ENCODE results near the gene ATM.

Gene ATM

DNA sequence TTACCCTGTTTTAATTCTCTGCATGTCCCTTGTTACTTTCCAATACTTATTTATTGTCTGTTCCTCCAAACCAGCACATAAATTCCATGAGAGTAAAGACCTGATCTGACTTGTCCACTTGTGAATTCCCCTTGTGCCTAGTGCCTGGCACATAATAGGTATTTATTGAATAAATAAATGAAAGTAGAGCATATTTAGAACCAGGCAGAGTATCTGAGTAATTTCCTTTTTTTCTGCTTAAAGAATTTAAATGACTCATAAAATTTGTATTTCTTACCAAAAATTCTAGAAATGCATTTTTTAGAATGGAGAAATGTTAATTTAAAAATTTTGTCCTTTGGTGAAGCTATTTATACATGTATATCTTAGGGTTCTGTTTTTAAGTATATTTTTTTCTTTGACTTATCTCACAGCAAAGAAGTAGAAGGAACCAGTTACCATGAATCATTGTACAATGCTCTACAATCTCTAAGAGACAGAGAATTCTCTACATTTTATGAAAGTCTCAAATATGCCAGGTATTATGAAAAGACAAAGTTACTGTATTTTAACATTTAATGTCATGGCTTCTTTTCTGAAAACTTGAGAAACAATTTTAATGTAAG lies 96.8 kb downstream of the ATM start:
- no peaks in the 10 kb centered on the region for H4K20me1 ChIP-seq (ENCODE audit: control insufficient read depth, insufficient read depth, low read depth, low read length)
- H3K27me3 ChIP-seq (ENCODE audit: control insufficient read depth, low read length): no peaks in the 10 kb centered on the region
- no peak overlapping the region for H3K4me3 ChIP-seq (ENCODE audit: low read length)
- H3K27ac ChIP-seq (ENCODE audit: low read depth, low read length): no peak overlapping the region
- H3K4me2 ChIP-seq (ENCODE audit: low read length): no peak overlapping the region
- H3K9me2 ChIP-seq (replicated peaks; ENCODE audit: control insufficient read depth, low read length): no peaks in the 10 kb centered on the region
- TF ChIP-seq, protein P1, sequence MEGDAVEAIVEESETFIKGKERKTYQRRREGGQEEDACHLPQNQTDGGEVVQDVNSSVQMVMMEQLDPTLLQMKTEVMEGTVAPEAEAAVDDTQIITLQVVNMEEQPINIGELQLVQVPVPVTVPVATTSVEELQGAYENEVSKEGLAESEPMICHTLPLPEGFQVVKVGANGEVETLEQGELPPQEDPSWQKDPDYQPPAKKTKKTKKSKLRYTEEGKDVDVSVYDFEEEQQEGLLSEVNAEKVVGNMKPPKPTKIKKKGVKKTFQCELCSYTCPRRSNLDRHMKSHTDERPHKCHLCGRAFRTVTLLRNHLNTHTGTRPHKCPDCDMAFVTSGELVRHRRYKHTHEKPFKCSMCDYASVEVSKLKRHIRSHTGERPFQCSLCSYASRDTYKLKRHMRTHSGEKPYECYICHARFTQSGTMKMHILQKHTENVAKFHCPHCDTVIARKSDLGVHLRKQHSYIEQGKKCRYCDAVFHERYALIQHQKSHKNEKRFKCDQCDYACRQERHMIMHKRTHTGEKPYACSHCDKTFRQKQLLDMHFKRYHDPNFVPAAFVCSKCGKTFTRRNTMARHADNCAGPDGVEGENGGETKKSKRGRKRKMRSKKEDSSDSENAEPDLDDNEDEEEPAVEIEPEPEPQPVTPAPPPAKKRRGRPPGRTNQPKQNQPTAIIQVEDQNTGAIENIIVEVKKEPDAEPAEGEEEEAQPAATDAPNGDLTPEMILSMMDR (IDR thresholded peaks at IDR 0.05; ENCODE audit: low read depth, low read length, poor library complexity, severe bottlenecking): no peak
- TF ChIP-seq EZH2phosphoT487 (IDR thresholded peaks at IDR 0.05; ENCODE audit: borderline replicate concordance, low read length): no peak
- 0 out of 2 replicates have a peak, but pooled peaks cover 2% of the 10 kb centered on the region for H3F3A ChIP-seq (ENCODE audit: control insufficient read depth, insufficient read depth)
- no peaks in the 10 kb centered on the region for H3K79me2 ChIP-seq (ENCODE audit: control insufficient read depth, low read length)
- H3K4me1 ChIP-seq (ENCODE audit: control insufficient read depth, low read length): no peaks in the 10 kb centered on the region
- H3K9me3 ChIP-seq (ENCODE audit: control insufficient read depth, insufficient read depth, low read length): no peaks in the 10 kb centered on the region
- peaks cover 83% of the 10 kb centered on the region for H3K36me3 ChIP-seq (ENCODE audit: control insufficient read depth, low read length)

DNA sequence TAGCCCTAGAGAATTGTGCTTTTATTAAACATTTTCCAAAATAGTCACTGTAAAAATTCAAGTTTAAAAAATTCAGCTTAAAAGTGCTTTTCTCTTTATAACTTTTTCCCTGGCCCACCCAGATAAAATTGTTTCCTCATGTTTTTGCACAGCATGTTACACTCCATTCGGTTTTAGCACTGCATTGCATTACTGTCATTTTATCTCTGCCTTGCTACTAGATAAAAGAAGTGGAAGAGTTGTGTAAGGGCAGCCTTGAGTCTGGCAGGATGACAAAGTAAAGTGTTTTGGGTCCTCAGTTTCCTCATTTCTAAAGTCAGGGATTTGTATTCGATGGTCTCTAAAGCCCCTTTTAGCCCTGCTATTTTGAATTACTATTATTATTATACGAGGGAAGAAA lies 99.8 kb downstream of the ATM start:
- H3K4me1 ChIP-seq (ENCODE audit: control insufficient read depth, low read length): no peaks in the 10 kb centered on the region
- no peaks in the 10 kb centered on the region for H3K9me2 ChIP-seq (replicated peaks; ENCODE audit: control insufficient read depth, low read length)
- no peaks in the 10 kb centered on the region for H3K27me3 ChIP-seq (ENCODE audit: control insufficient read depth, low read length)
- H3K79me2 ChIP-seq (ENCODE audit: control insufficient read depth, low read length): no peaks in the 10 kb centered on the region
- H3F3A ChIP-seq (ENCODE audit: control insufficient read depth, insufficient read depth): 0 out of 2 replicates have a peak, but pooled peaks cover 5% of the 10 kb centered on the region
- peaks cover 85% of the 10 kb centered on the region for H3K36me3 ChIP-seq (ENCODE audit: control insufficient read depth, low read length)
- H3K9me3 ChIP-seq (ENCODE audit: control insufficient read depth, insufficient read depth, low read length): no peaks in the 10 kb centered on the region
- H3K4me3 ChIP-seq (ENCODE audit: low read length): no peak overlapping the region
- no peak overlapping the region for H3K27ac ChIP-seq (ENCODE audit: low read depth, low read length)
- no peaks in the 10 kb centered on the region for H4K20me1 ChIP-seq (ENCODE audit: control insufficient read depth, insufficient read depth, low read depth, low read length)
- TF ChIP-seq, protein P1 (IDR thresholded peaks at IDR 0.05; ENCODE audit: low read depth, low read length, poor library complexity, severe bottlenecking): no peak
- no peak for TF ChIP-seq EZH2phosphoT487 (IDR thresholded peaks at IDR 0.05; ENCODE audit: borderline replicate concordance, low read length)
- H3K4me2 ChIP-seq (ENCODE audit: low read length): no peak overlapping the region

DNA sequence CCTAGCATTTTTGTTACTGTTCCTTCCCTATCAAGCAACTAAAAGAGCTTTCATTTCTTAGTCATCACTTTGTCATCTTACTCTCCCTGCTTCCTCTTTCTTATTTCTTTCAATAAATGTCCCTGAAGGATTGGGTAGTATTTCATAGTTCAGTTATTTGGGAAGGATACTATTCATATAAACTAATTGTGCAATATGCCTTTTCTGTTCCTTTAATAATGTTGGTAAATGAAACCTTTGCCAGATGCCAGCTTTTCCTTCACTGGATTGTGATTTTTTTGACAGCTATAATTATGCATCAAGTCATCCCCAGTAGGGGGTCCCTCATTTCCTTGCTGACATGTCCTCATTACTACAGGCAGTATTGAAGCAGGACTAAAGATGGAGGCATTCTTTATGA lies 101.7 kb downstream of the ATM start:
- no peak for TF ChIP-seq EZH2phosphoT487 (IDR thresholded peaks at IDR 0.05; ENCODE audit: borderline replicate concordance, low read length)
- TF ChIP-seq, protein P1 (IDR thresholded peaks at IDR 0.05; ENCODE audit: low read depth, low read length, poor library complexity, severe bottlenecking): no peak
- Histone ChIP-seq H3K4me1 (ENCODE audit: control insufficient read depth, low read length) (no peaks in the 10 kb centered on the region), H3K9me3 (ENCODE audit: control insufficient read depth, insufficient read depth, low read length) (no peaks in the 10 kb centered on the region), H3K79me2 (ENCODE audit: control insufficient read depth, low read length) (no peaks in the 10 kb centered on the region), H3F3A (ENCODE audit: control insufficient read depth, insufficient read depth) (0 out of 2 replicates have a peak, but pooled peaks cover 5% of the 10 kb centered on the region), H3K27ac (ENCODE audit: low read depth, low read length) (no peak overlapping the region), H4K20me1 (ENCODE audit: control insufficient read depth, insufficient read depth, low read depth, low read length) (no peaks in the 10 kb centered on the region), H3K9me2 (replicated peaks; ENCODE audit: control insufficient read depth, low read length) (no peaks in the 10 kb centered on the region), H3K27me3 (ENCODE audit: control insufficient read depth, low read length) (no peaks in the 10 kb centered on the region), H3K4me2 (ENCODE audit: low read length) (no peak overlapping the region), H3K36me3 (ENCODE audit: control insufficient read depth, low read length) (peaks cover 91% of the 10 kb centered on the region), H3K4me3 (ENCODE audit: low read length) (no peak overlapping the region)

All from DOHH2 (cell line).